WERI-Rb-1 (cell line): ENCODE measurements around the gene CPPED1.

Experiments
- DNase-seq: peaks from one replicate; pipeline ENCODE4 v3.0.0-alpha.2; 2020
- H3K27ac ChIP-seq: fragments of 250-450 bp; sonication (Bioruptor Pico); 2 replicates; pipeline ENCODE4 v1.5.1; 2020; ENCODE audit warnings: mild to moderate bottlenecking, moderate library complexity
- H3K27me3 ChIP-seq: fragments of 250-450 bp; sonication (Bioruptor Pico); 2 replicates; pipeline ENCODE4 v1.5.1; 2021; ENCODE audit warnings: mild to moderate bottlenecking, low read depth, moderate library complexity; ENCODE audit not compliant: insufficient read depth, severe bottlenecking
- H3K36me3 ChIP-seq: fragments of 250-450 bp; sonication (Bioruptor Pico); 2 replicates; pipeline ENCODE4 v1.5.1; 2020; ENCODE audit warnings: mild to moderate bottlenecking, moderate library complexity
- H3K4me3 ChIP-seq: 2 replicates; pipeline ENCODE4 v1.5.1; 2011; ENCODE audit warnings: low read depth, mild to moderate bottlenecking, control low read depth, low read length
- H3K9me3 ChIP-seq: fragments of 250-450 bp; sonication (Bioruptor Pico); 2 replicates; pipeline ENCODE4 v1.5.1; 2021; ENCODE audit warnings: mild to moderate bottlenecking, moderate library complexity; ENCODE audit not compliant: severe bottlenecking
- CTCF ChIP-seq: IDR thresholded peaks from 2 replicates; pipeline ENCODE4 v1.5.1; 2011; ENCODE audit warnings: low read depth, mild to moderate bottlenecking, control low read depth, inconsistent platforms, low read length

The CPPED1 gene

GRCh38 chr16:12675046-12675445, 128.6 kb downstream of the CPPED1 start:
- Histone ChIP-seq H3K36me3 (no peaks in the 10 kb centered on the region), H3K9me3 (no peaks in the 10 kb centered on the region), H3K4me3 (no peak overlapping the region), H3K27ac (peak overlapping the region; percentile 36), H3K27me3 (no peaks in the 10 kb centered on the region)
- no peak for DNase-seq
- no peak for TF ChIP-seq CTCF

- no peak for TF ChIP-seq CTCF
- DNase-seq, result no peak
- no peak overlapping the region for H3K4me3 ChIP-seq
These were observed 129.2 kb downstream of the CPPED1 start for GRCh38 chr16:12674524-12674923.

GRCh38 chr16:12674071-12674470, 129.6 kb downstream of the CPPED1 start:
- DNase-seq, result no peak
- Histone ChIP-seq H3K27ac (no peak overlapping the region), H3K27me3 (no peaks in the 10 kb centered on the region), H3K4me3 (no peak overlapping the region), H3K36me3 (no peaks in the 10 kb centered on the region; the same call in 1 of the 2 replicates), H3K9me3 (no peaks in the 10 kb centered on the region)
- no peak for TF ChIP-seq CTCF

More at GRCh38 chr16:12674524-12674923, 129.2 kb downstream of the CPPED1 start:
- Histone ChIP-seq H3K27me3 (no peaks in the 10 kb centered on the region), H3K27ac (no peak overlapping the region), H3K36me3 (no peaks in the 10 kb centered on the region), H3K9me3 (no peaks in the 10 kb centered on the region)

GRCh38 chr16:12673466-12673865, 130.2 kb downstream of the CPPED1 start:
- Histone ChIP-seq H3K36me3 (no peaks in the 10 kb centered on the region; the same call in 1 of the 2 replicates), H3K27ac (no peak overlapping the region), H3K27me3 (no peaks in the 10 kb centered on the region), H3K9me3 (no peaks in the 10 kb centered on the region), H3K4me3 (no peak overlapping the region)
- no peak for TF ChIP-seq CTCF
- DNase-seq, result no peak

GRCh38 chr16:12672986-12673385, 130.7 kb downstream of the CPPED1 start:
- no peaks in the 10 kb centered on the region for H3K9me3 ChIP-seq
- no peaks in the 10 kb centered on the region for H3K27me3 ChIP-seq
- no peak overlapping the region for H3K27ac ChIP-seq
- H3K4me3 ChIP-seq, result no peak overlapping the region
- no peak for DNase-seq
- no peak for TF ChIP-seq CTCF
- no peaks in the 10 kb centered on the region; the same call in 1 of the 2 replicates for H3K36me3 ChIP-seq

- H3K4me3 ChIP-seq, result no peak overlapping the region
- H3K9me3 ChIP-seq, result peaks cover 7% of the 10 kb centered on the region
- TF ChIP-seq CTCF, result no peak
- H3K27ac ChIP-seq, result no peak overlapping the region
- DNase-seq, result no peak
- H3K27me3 ChIP-seq, result no peaks in the 10 kb centered on the region
- no peaks in the 10 kb centered on the region; the same call in 1 of the 2 replicates for H3K36me3 ChIP-seq
These were observed 133.8 kb downstream of the CPPED1 start for GRCh38 chr16:12669908-12670307.
